ENCODE results near the gene RASA3.

The RASA3 gene

DNA sequence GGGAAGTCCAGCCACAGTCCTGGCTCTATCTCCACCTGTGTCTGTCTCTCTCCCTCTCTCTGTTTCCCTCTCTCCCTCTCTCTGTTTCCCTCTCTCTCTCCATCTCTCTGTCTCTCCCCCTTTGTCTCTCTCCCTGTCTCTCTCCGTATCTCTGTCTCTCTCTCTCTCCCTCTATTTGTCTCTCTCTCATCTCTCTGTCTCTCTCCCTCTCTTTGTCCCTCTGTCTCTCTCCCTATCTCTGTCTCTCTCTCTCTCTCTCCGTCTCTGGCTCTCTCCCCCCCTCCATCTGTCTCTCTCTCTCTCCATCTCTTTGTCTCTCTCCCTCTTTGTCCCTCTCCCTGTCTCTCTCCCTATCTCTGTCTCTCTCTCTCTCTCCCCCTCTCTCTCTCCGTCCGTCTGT, 119.1 kb downstream of the RASA3 start:
- in situ Hi-C loops (cut with HindIII; ENCODE audit: low sequenced_read_pairs), result no loop called here
- no peak for DNase-seq (ENCODE audit: low read depth, low spot score)
- no peak overlapping the region for H3K4me3 ChIP-seq (ENCODE audit: low read depth, low read length)
- no peak for TF ChIP-seq CTCF (IDR thresholded peaks at IDR 0.05; ENCODE audit: low read depth, low read length)

DNA sequence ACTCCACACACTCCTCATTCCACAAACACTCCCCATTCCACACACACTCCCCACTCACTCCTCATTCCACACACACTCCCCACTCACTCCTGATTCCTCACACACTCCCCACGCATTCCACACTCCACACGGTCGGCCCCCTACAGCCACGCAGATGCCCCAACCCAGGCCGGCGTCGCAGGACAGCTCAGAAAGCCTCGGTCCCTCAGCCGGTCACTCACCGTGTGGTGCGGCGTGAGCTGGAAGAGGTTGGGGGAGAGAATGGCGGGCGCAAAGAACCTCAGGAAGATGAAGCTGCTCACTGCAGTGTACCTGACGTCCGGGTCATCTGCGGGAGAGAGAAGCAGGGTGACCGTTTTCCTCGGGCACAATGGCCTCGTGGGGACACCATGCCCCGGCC, 119.5 kb downstream of the RASA3 start:
- no peak for DNase-seq (ENCODE audit: low read depth, low spot score)
- in situ Hi-C loops (cut with HindIII; ENCODE audit: low sequenced_read_pairs), result no loop called here
- H3K4me3 ChIP-seq (ENCODE audit: low read depth, low read length), result no peak overlapping the region
- TF ChIP-seq CTCF (IDR thresholded peaks at IDR 0.05; ENCODE audit: low read depth, low read length), result no peak

DNA sequence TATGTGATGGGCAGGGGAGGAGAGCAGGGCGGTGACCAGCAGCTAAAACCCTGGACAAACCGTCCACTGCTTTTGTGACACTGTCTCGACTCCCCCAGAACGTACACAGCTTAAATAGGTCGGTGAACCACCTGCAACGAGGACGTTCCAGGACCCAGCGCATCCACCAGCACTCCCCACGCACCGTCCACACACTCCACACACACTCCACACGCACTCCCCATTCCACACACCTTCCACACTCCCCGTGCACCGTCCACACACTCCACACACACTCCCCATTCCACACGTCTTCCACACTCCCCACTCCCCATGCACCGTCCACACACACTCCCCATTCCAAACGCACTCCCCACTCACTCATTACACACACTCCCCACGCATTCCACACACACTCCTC, 120.3 kb downstream of the RASA3 start:
- no peak overlapping the region for H3K4me3 ChIP-seq (ENCODE audit: low read depth, low read length)
- in situ Hi-C loops (cut with HindIII; ENCODE audit: low sequenced_read_pairs), result no loop called here
- no peak for DNase-seq (ENCODE audit: low read depth, low spot score)
- TF ChIP-seq CTCF (IDR thresholded peaks at IDR 0.05; ENCODE audit: low read depth, low read length), result no peak

DNA sequence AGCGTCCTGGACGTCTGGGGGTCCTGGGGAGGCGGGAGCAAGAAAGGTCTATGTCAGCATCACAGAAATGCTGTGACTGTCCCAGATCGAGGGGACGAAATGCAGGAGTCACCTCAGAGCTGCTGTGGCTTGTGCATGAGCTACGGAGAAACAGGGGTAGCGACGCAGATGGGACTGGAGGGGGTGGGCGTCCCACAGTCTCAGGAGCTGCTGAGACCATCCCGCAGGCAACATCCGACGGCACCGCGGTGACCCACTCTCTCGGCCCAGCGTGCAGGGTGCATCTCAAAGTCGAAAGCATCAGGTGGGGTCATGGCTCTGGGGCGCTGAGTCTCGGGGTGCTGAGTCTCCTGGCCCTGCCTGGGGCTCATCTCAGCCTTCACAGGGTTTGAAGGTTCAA, 121.2 kb downstream of the RASA3 start:
- no peak overlapping the region for H3K4me3 ChIP-seq (ENCODE audit: low read depth, low read length)
- in situ Hi-C loops (cut with HindIII; ENCODE audit: low sequenced_read_pairs), result no loop called here
- TF ChIP-seq CTCF (IDR thresholded peaks at IDR 0.05; ENCODE audit: low read depth, low read length), result no peak
- DNase-seq (ENCODE audit: low read depth, low spot score), result no peak

DNA sequence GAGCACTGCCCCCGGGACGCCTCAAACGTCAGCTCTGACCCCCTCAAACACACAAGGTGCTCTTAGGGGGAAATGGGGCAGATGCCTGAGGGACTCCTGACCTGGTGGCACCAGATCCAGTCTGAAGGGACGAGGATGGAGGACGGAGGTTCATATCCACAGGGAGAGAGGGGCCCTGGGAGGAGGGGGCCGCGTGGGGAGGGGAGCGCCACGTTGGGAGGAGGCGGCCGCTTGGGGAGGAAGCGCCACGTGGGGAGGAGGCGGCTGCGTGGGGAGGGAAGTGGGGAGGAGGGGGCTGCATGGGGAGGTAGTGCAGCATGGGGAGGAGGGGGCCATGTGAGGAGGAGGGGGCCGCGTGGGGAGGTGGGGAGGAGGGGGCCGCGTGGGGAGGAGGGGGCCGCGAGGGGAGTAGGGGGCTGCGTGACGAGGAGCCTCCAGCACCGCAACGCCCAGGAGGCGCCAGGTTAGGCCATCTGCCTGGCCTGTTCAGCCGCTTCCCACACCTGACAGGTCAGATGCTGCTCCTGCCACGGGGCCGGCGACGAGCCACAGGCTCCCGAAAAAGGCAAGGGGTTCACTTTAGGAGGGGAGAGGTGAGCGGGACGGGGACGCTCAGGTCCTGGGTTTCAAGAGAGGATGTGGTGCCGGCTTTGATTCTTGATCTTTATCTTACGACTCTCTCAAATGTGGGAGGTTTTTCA, 121.9 kb downstream of the RASA3 start:
- in situ Hi-C loops (cut with HindIII; ENCODE audit: low sequenced_read_pairs), result no loop called here
- no peak for TF ChIP-seq CTCF (IDR thresholded peaks at IDR 0.05; ENCODE audit: low read depth, low read length)

DNA sequence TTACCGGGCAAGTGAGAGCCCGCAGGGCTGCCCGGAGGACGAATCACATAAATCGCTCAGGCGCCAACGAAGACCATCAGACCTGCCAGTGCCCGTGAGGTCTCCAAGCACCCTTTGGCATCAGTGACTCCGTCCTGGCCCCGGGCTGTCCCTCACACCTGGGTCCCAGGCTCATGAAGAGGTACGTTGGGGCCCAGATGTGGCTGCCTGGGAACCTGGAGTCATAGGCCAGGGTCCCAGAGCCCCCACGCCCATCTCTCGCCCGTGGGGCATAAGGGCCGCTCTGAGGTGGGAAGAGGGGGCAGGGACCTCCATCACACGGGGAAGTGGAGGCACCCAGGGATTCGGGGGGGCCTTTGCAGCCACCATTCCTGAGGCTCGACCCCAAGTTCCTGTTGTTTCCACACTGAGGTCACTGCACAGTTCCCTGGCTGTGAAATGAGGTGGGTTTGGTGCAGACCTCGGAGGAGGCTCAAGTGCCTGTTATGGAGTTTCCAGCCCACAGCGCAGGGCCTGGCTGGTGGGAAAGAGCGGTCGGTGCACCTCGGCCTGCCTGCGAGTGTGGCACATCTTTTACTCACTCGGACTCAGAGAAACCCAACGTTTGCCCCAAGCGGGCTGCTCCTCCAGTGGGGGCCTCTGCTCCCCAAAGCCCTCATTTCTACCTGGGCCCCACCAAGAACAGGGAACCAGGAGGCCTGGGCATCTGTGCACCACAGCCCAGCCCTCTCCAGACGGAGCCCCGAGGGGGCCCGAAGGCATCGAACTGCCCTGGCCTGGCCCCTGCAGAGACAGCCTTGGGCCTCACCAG, 122.6 kb downstream of the RASA3 start:
- no peak for TF ChIP-seq CTCF (IDR thresholded peaks at IDR 0.05; ENCODE audit: low read depth, low read length)
- in situ Hi-C loops (cut with HindIII; ENCODE audit: low sequenced_read_pairs), result no loop called here
- no peak overlapping the region for H3K4me3 ChIP-seq (ENCODE audit: low read depth, low read length)
- no peak for DNase-seq (ENCODE audit: low read depth, low spot score)

More for the DNA sequence above, 121.9 kb downstream of the RASA3 start:
- no peak overlapping the region for H3K4me3 ChIP-seq (ENCODE audit: low read depth, low read length)
- DNase-seq (ENCODE audit: low read depth, low spot score), result no peak

Measured in astrocyte of the spinal cord (primary cell).